Measurements from ENCODE around the gene DDAH1.

Gene DDAH1

GRCh38 chr1:85386068-85386722 is 78.8 kb downstream of the DDAH1 start:
- no peak for DNase-seq

- DNase-seq, result no peak
These were observed 85.5 kb downstream of the DDAH1 start for GRCh38 chr1:85379203-85380136.

- no peak for DNase-seq
These were observed 86.4 kb downstream of the DDAH1 start for GRCh38 chr1:85378534-85378933.

GRCh38 chr1:85376356-85376755 is 88.6 kb downstream of the DDAH1 start:
- no peak for DNase-seq

- DNase-seq, result no peak
These were observed 89.5 kb downstream of the DDAH1 start for GRCh38 chr1:85375493-85375892.

GRCh38 chr1:85374160-85374559 is 90.8 kb downstream of the DDAH1 start:
- peak; percentile 85 for DNase-seq

GRCh38 chr1:85373378-85373708 is 91.6 kb downstream of the DDAH1 start:
- no peak for DNase-seq

GRCh38 chr1:85372683-85373377 is 92.1 kb downstream of the DDAH1 start:
- peak; percentile 74 for DNase-seq

- no peak for DNase-seq
These were observed 93.9 kb downstream of the DDAH1 start for GRCh38 chr1:85371021-85371420.

- no peak for DNase-seq
These were observed 96.7 kb downstream of the DDAH1 start for GRCh38 chr1:85368073-85368770.

GRCh38 chr1:85366391-85367170 is 98.4 kb downstream of the DDAH1 start:
- peak; percentile 93 for DNase-seq

GRCh38 chr1:85365851-85366250 is 99.1 kb downstream of the DDAH1 start:
- DNase-seq, result no peak

- DNase-seq, result peak; percentile 46
These were observed 101.4 kb downstream of the DDAH1 start for GRCh38 chr1:85363521-85363920.

GRCh38 chr1:85363092-85363491 is 101.9 kb downstream of the DDAH1 start:
- DNase-seq, result no peak

GRCh38 chr1:85361606-85362296 is 103.2 kb downstream of the DDAH1 start:
- no peak for DNase-seq

- DNase-seq, result peak; percentile 72
These were observed 104.0 kb downstream of the DDAH1 start for GRCh38 chr1:85360730-85361493.

- DNase-seq, result peak; percentile 72
These were observed 104.9 kb downstream of the DDAH1 start for GRCh38 chr1:85359874-85360721.

GRCh38 chr1:85358702-85359438 is 106.1 kb downstream of the DDAH1 start:
- DNase-seq, result peak; percentile 14

- no peak for DNase-seq
These were observed 107.1 kb downstream of the DDAH1 start for GRCh38 chr1:85357817-85358216.
